HL-60 (cell line): ENCODE data around the gene SNX3.
"Not testable (repeated sequence)": the region's sequence is repeated elsewhere in the genome, so short reads cannot be mapped to it uniquely, and the experiment has no call there.

Source experiments
- GABPA ChIP-seq: IDR thresholded peaks from 2 replicates; pipeline ENCODE4 v1.6.1; 2012; ENCODE audit warnings: low read depth
- TF ChIP-seq, protein P1 (sequence below): IDR thresholded peaks from one replicate; pipeline ENCODE4 v1.5.1; 2011; ENCODE audit warnings: low read length, control low read depth, inconsistent platforms; ENCODE audit not compliant: insufficient read depth
- TF ChIP-seq, protein P2 (sequence below): IDR thresholded peaks from 2 replicates; pipeline ENCODE4 v1.6.1; 2012; ENCODE audit warnings: low read depth; ENCODE audit not compliant: insufficient replicate concordance

DNA sequence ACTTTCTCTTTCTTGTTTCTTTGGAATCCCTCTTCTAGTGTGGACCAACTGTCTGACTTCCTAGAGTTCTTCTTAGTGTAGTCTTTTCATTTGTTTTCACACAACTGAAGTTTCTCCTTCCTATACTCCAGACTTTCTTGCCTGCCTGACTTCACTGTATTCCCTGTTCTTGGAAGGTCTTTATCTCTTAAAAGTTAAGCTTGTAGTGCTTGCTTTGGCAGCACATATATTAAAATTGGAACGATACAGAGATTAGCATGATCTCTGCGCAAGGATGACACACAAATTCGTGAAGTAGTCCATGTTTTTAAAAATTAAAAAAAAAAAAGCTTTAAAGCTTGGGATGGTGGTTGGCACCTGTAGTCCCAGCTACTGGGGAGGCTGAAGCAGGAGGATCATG is 31.7 kb upstream of the SNX3 start:
- TF ChIP-seq, protein P1, sequence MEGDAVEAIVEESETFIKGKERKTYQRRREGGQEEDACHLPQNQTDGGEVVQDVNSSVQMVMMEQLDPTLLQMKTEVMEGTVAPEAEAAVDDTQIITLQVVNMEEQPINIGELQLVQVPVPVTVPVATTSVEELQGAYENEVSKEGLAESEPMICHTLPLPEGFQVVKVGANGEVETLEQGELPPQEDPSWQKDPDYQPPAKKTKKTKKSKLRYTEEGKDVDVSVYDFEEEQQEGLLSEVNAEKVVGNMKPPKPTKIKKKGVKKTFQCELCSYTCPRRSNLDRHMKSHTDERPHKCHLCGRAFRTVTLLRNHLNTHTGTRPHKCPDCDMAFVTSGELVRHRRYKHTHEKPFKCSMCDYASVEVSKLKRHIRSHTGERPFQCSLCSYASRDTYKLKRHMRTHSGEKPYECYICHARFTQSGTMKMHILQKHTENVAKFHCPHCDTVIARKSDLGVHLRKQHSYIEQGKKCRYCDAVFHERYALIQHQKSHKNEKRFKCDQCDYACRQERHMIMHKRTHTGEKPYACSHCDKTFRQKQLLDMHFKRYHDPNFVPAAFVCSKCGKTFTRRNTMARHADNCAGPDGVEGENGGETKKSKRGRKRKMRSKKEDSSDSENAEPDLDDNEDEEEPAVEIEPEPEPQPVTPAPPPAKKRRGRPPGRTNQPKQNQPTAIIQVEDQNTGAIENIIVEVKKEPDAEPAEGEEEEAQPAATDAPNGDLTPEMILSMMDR: not testable (repeated sequence)
- TF ChIP-seq, protein P2, sequence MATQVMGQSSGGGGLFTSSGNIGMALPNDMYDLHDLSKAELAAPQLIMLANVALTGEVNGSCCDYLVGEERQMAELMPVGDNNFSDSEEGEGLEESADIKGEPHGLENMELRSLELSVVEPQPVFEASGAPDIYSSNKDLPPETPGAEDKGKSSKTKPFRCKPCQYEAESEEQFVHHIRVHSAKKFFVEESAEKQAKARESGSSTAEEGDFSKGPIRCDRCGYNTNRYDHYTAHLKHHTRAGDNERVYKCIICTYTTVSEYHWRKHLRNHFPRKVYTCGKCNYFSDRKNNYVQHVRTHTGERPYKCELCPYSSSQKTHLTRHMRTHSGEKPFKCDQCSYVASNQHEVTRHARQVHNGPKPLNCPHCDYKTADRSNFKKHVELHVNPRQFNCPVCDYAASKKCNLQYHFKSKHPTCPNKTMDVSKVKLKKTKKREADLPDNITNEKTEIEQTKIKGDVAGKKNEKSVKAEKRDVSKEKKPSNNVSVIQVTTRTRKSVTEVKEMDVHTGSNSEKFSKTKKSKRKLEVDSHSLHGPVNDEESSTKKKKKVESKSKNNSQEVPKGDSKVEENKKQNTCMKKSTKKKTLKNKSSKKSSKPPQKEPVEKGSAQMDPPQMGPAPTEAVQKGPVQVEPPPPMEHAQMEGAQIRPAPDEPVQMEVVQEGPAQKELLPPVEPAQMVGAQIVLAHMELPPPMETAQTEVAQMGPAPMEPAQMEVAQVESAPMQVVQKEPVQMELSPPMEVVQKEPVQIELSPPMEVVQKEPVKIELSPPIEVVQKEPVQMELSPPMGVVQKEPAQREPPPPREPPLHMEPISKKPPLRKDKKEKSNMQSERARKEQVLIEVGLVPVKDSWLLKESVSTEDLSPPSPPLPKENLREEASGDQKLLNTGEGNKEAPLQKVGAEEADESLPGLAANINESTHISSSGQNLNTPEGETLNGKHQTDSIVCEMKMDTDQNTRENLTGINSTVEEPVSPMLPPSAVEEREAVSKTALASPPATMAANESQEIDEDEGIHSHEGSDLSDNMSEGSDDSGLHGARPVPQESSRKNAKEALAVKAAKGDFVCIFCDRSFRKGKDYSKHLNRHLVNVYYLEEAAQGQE: not testable (repeated sequence)
- not testable (repeated sequence) for TF ChIP-seq GABPA
